ENCODE data around the gene ATRNL1.
"Not testable (repeated sequence)": the region's sequence is repeated elsewhere in the genome, so short reads cannot be mapped to it uniquely, and the experiment has no call there.

Gene ATRNL1

DNA sequence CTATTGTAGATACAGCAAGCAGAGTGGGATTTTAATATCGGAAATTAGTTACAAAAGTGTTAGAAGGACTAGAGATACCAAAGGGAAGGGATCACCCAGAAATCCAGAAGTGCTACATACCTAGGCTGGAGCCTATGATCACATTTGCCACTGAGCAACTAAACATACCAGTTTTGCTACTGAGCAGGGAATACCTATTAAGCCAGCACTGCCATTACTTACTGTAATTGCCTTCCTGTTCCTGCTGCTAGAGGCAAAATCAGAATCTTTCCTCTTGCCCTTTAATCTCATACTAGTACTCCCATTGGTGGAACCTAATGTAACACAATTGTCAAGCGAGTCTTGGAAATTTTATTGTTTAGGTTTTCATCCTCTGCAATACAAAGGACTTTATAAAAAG is 121.7 kb downstream of the ATRNL1 start:
- no peak for DNase-seq (ENCODE audit: low read depth)

GRCh38 chr10:115219203-115219602 is 126.0 kb downstream of the ATRNL1 start:
- no peak for DNase-seq (ENCODE audit: low read depth)

DNA sequence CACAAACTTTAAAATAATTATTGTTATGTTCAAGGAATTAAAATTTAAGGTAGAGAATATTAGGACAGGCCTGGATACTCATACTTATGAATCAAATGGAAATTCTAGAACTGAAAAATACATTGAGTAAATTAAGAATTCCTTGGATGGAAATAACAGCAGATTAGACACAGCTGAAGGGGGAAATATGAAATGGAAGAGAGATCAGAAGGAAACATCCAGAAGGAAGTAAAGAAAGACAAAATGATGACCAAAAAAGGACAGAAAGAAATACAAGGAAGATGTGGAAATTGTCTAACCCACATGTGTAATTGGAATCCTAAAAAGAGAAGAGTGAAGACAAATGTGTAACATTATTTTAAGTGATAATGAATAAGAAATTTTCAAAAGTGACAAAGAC is 128.9 kb downstream of the ATRNL1 start:
- DNase-seq (ENCODE audit: low read depth): no peak

GRCh38 chr10:115239761-115240160 is 146.6 kb downstream of the ATRNL1 start:
- DNase-seq (ENCODE audit: low read depth): no peak

DNA sequence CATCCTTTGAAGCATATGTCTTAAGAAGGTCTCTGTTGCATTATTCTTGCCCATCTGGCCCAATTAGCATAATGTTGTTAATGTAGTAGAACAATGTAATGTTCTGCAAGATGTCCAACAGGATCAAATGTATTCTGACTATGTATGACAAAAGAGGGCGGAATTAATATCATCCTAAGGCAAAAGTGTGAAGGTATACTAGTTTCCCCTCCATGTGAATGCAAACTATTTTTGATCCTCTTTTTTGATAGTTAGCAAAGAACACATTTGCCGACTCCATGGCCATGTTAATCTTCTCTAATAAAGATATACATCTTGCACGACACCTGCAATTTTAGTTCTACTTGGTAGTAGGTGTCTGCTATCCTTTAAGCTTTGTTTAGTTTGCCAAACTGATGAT is 157.6 kb downstream of the ATRNL1 start:
- DNase-seq (ENCODE audit: low read depth): no peak

- not testable (repeated sequence) for DNase-seq (ENCODE audit: low read depth)
These were observed 160.6 kb downstream of the ATRNL1 start for GRCh38 chr10:115253765-115254164.

GRCh38 chr10:115272482-115272881 is 179.3 kb downstream of the ATRNL1 start:
- no peak for DNase-seq (ENCODE audit: low read depth)

DNA sequence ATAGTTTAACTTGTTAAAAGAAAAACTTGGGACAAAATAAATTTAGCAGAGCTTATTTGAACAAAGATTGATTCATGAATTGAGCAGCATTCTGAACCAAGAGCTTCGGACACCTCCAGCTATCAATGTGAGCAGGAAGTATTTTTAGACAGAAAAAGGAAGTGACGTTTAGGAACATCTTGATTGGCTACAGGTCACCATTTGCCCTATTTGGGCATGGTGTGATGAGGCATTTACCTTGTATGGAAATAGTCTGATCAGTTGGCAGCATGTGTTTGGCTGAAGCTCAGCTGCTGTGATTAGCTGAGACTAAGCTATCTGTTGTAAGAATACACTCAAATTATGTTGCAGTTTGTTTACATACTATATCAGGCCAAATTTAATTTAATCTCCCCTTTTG is 185.1 kb downstream of the ATRNL1 start:
- DNase-seq (ENCODE audit: low read depth): no peak

DNA sequence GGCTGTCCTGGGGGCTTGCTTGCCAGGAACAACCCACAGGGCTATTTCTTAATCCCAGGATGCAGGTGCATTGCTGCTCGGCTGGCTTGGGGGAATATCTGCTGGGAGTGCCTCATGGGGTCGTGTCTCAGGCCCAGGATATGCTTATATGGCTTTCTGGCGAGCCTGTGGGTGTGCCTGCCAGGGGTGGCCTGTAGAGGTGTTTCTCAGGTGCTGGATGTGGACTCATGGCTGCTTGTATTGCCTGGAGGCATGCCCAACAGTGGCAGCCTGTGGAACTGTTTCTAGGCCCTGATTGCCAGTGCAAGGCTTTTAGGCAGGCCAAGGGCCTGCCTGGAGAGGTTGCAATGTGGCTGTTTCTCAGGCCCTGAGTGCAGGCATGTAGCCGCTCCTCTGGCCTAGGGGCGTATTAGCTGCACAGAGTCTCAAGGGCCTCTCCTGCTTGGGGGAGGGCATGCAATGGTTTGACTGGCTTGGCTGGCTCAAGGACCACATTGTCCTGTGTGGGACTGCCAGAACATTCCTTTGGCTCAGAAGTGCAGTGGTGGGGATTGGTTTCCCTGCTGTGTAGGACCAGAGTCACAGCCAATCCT is 202.1 kb downstream of the ATRNL1 start:
- no peak for DNase-seq (ENCODE audit: low read depth)

DNA sequence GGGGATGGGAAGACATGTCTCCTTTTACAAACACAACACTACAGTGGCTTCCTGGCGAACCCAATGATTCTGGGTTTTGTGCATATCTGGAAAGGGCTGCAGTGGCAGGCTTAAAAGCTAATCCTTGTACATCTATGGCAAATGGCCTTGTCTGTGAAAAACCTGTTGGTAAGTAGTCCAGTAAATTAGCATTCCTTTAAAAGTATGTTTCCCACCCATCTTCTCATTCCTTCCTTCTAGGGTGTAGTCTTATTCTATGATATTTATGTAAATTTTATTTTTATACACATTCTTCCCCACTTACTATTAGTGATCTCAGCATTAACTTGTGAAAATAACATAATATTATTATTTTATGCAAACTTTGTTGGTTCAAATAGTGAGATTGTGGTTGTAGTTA is 206.9 kb downstream of the ATRNL1 start:
- DNase-seq (ENCODE audit: low read depth): no peak

GRCh38 chr10:115319669-115320068 is 226.5 kb downstream of the ATRNL1 start:
- not testable (repeated sequence) for DNase-seq (ENCODE audit: low read depth)

DNA sequence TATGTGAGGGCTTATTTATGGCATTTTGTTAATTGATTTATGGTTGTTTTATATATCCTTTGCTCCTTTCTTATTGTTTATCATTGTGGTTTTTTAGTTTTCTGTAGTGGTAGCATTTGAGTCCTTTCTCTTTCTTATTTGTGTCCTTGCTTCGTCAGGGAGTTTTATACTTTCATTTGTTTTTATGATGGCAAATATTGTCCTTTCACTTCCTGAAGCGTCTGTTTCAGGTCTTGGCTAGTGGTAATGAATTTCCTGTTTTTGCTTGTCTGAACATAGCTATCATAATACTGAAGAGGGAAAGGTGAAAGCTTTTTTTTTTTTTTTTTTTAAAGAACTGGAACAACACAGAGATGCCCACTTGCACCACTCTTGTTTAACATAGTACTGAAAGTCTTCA is 228.2 kb downstream of the ATRNL1 start:
- no peak for DNase-seq (ENCODE audit: low read depth)

DNA sequence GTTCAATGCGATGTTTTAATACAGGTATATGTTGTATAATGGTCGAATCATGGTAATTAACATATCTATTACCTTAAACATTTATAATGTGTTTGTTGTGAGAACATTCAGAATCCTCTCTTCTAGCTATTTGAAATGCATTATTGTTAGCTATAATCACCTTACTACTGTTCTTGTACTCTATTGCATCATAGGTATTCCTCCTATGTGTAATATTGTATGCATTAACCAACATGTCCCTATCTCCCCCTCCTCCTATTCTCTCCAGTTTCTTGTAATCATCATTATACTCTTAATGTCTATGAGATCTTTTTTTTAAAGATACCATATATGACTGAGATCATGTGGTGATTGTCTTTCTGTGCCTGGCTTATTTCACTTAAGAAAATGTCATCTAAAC is 235.2 kb downstream of the ATRNL1 start:
- no peak for DNase-seq (ENCODE audit: low read depth)

- no peak for DNase-seq (ENCODE audit: low read depth)
These were observed 242.2 kb downstream of the ATRNL1 start for GRCh38 chr10:115335366-115335765.

GRCh38 chr10:115355162-115355760 is 262.1 kb downstream of the ATRNL1 start:
- DNase-seq (ENCODE audit: low read depth): peak; percentile 5

GRCh38 chr10:115367920-115368319 is 274.8 kb downstream of the ATRNL1 start:
- DNase-seq (ENCODE audit: low read depth): not testable (repeated sequence)

- DNase-seq (ENCODE audit: low read depth): no peak
These were observed 285.9 kb downstream of the ATRNL1 start for GRCh38 chr10:115379064-115379463.

DNA sequence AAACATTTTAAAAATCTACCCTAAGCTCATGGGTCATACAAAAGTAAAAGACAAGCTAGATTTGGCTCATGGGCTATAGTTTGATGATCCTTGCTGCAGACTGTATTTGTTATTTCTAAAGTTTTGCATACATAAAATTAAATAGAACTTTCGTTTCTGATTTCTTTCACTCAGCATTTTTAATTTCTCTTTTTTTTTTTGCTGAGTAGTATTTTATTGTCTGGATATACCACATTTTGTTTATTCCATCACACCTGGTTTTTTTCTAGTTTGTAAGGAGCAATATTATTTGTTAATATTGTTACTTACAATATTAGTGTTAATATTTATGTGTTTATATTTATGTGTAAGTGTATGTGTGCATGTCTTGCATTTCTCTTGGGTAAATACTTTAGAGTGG is 291.5 kb downstream of the ATRNL1 start:
- DNase-seq (ENCODE audit: low read depth): no peak

- DNase-seq (ENCODE audit: low read depth): no peak
These were observed 297.4 kb downstream of the ATRNL1 start for GRCh38 chr10:115390607-115391006.

- no peak for DNase-seq (ENCODE audit: low read depth)
These were observed 304.9 kb downstream of the ATRNL1 start for GRCh38 chr10:115398026-115398425.

DNA sequence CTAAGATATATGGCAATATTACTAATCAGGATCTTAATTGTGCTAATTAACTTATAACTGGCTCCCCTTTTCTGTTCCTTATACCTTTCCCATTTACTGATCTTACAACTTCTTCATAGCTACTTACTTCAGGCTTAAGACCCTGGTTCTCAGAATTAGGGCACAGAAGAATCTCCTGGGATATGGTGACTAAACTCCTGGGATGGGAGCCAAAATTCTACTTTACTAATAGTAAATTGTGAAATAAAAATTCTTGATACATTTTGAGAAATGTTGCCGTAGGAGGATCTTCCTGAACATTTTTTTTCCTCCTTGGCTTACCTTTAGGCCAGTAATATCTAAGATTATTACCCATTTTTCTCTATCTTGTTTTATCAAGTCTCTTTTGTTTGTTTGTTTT is 309.5 kb downstream of the ATRNL1 start:
- no peak for DNase-seq (ENCODE audit: low read depth)

DNA sequence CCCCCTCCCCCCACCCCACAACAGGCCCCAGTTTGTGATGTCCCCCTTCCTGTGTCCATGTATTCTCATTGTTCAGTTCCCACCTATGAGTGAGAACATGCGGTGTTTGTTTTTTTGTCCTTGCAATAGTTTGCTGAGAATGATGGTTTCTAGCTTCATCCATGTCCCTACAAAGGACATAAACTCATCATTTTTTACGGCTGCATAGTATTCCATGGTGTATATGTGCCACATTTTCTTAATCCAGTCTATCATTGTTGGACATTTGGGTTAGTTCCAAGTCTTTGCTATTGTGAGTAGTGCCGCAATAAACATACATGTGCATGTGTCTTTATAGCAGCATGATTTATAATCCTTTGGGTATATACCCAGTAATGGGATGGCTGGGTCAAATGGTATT is 312.7 kb downstream of the ATRNL1 start:
- not testable (repeated sequence) for DNase-seq (ENCODE audit: low read depth)

- no peak for DNase-seq (ENCODE audit: low read depth)
These were observed 316.2 kb downstream of the ATRNL1 start for GRCh38 chr10:115409347-115409746.

DNA sequence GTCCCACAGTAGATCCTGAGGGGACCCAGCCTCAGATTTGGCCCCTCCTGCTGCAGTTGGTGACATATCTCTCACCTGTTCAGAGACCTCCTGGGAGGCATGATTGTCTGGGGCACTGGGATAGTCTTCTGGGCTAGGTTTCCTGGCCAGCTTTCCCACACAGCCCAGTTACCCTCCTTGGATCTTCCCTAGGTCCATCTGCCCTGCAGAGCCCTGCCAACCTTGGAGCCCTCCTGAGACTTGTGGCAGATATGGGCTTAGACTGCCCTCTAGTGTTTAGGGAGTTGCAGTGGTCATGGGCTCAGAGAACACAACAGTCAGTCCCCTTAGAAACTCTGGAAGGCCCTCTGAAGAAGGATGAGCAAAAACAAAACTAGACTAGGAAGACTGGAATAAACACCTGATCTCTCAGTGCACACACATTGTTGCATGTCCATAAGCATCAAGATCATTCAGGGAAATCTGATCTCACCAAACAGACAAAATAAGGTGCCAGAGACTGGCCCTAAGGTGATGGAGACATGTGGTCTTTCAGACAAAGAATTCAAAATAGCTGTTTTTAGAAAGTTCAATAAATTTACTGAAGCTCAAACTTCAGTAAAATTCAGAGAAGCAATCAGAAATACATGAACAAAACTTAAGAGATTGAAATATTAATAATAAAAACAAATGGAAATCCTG is 324.6 kb downstream of the ATRNL1 start:
- peak; percentile 1 for DNase-seq (ENCODE audit: low read depth)
